NCI-H82 treated with DMSO at 0.1 percent for 48 hours (cell line): ENCODE results near the gene KCNIP3.
"Not testable (repeated sequence)": the region's sequence is repeated elsewhere in the genome, so short reads cannot be mapped to it uniquely, and the experiment has no call there.

Source experiments
- DNase-seq: peaks from one replicate; lab custom pipeline; 2025; ENCODE audit not compliant: unreplicated experiment; lab: John Stamatoyannopoulos, UW

KCNIP3 gene

DNA sequence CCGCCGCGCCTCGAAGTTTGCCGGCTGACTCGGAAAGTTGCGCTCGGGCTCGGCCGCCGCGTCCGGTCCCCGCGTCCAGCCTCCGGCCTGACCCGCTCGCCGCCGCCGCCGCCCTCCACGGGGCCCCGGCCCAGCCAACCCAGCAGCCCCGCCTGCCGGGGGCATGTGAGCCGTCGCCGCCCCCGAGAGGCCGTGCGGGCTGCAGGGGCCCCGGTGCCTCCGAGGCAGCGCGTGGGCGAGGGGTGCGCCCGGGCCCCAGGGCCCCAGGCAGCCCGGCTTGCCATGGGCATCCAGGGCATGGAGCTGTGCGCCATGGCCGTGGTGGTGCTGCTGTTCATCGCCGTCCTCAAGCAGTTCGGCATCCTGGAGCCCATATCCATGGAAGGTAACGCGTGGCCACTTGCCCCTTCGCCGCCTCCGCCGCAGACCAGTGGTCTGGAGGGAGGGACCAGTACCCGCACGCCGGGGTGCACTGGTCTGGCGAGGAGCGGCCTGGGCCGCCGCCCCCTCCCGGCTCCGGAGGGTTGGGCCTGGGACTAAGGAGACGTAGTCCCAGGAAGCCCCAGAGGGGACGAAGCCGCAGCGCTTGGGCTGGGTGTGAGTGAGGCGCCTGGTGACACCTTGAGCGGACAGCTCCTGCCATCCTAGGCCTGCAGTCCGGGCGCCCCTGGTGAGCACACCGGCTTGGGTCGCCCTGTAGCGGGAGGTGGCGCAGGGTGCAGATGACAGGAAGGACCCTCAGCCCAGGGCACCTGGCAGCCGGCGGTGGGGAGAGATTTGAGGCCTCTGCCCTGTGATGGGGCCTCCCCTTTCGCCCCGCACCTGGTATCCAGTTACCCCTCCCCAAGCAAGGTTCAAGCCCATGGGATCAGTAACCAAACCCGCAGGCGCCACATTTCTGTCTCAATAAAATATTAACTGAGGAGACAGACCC lies 49.9 kb downstream of the KCNIP3 start:
- DNase-seq, result no peak

- DNase-seq, result no peak
Measured at GRCh38 chr2:95347681-95348608, 50.8 kb downstream of the KCNIP3 start.

DNA sequence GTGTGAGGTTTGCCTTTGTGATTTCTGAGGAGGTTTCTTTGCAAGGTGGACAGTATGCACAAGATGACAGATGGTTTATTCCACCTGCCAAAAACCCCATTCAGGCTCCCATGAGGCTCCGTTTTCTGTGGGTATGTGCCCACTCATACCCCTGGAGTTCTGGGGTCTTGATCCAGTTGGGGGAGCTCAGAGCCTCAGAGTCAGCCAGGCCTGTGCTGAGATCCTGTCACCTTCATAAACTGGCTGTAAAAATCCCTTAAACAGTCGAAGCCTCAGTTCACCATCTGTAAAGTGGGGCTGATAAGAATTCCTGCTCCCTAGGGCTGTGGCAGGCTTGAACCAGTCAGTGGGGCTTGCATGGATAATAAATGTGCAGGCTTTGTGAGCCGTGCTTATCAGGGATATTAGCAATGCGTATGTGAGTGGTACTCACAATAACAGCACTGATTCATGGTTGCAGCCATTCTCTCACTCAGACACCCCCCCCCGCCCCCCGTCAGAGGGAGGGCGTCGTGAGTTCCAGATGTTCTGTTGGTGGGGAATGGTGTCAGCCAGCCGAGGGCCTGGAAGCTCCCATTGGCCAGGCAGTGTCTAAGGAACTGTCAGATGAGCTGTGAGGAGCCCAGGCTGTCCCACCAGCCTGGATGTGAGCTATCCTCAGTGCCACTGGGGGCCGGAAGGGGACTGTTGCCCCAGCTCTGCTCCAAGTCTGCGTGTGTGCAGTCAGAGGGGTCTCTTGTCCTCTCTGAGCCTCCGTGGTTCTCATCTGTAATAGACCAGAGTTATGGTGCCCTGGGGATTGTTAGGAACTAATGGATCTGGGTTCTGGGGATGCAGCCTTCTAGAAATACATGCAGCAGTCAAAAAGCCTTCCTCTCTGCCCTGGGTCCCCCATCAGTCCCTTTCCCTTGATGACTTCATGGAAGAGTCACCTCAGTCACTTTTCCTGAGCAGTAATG lies 51.7 kb downstream of the KCNIP3 start:
- no peak for DNase-seq

GRCh38 chr2:95349568-95350322 lies 52.6 kb downstream of the KCNIP3 start:
- DNase-seq, result no peak

DNA sequence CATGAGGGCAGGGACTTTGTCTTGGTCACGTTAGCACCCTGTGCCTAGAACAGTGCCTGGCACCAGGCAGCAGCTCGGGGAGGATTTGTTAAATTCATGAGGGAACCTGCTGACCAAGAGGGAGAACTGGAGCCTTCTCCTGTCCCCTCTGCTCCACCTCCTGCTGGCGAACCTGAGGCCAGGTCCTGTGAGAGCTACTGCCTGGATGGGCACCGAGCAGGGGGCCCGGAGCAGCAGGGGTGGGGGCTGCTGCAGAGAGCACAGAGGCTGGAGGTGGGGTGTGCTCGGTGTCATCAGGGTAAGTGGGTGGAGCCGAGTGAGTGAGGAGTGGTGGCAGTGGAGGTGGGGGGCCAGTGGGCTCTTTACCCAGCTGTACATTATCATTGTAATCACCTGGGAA lies 53.2 kb downstream of the KCNIP3 start:
- DNase-seq, result no peak

DNA sequence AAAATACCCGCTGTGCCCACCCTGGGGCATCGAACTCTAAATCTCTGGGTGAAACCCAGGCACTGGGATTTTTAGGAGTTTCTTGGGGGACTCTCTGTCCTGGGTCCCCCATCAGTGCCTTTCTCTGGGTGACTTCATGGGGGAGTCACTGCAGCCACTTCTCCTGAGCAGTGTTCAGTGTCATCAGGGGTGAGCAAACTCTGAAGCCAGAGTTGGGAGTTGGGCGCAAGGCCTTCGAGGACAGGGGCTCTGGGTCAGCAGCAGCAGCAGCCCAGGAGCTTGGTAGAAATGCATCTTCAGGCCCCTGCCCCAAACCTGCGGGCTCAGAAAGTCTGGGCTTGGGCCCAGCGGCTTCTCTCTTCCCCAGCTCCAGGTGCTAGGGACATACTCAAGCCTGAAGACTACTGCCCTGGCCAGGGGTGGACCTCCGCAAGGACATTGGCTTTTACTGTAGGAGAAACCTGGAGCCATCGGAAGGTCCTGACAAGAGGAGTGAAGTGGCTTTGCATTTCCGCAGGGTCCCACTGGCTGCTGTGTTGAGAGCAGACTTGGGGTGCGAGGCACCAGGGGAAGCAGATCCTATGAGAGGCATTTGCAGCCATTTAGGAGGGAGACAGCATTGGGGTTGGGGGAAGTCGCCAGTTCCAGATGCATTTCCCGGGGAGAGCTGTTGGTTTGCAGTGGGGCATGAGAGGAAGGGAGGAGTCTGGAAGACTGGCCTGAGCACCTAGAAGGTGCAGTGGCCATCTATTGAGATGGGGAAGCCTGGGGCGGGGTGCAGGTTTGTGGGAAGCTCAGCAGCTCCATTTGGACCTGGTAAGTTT lies 53.8 kb downstream of the KCNIP3 start:
- no peak for DNase-seq

- no peak for DNase-seq
Measured at GRCh38 chr2:95351598-95351915, 54.4 kb downstream of the KCNIP3 start.

- no peak for DNase-seq
Measured at GRCh38 chr2:95352310-95353054, 55.3 kb downstream of the KCNIP3 start.

- DNase-seq, result no peak
Measured at GRCh38 chr2:95353055-95353575, 56.0 kb downstream of the KCNIP3 start.

DNA sequence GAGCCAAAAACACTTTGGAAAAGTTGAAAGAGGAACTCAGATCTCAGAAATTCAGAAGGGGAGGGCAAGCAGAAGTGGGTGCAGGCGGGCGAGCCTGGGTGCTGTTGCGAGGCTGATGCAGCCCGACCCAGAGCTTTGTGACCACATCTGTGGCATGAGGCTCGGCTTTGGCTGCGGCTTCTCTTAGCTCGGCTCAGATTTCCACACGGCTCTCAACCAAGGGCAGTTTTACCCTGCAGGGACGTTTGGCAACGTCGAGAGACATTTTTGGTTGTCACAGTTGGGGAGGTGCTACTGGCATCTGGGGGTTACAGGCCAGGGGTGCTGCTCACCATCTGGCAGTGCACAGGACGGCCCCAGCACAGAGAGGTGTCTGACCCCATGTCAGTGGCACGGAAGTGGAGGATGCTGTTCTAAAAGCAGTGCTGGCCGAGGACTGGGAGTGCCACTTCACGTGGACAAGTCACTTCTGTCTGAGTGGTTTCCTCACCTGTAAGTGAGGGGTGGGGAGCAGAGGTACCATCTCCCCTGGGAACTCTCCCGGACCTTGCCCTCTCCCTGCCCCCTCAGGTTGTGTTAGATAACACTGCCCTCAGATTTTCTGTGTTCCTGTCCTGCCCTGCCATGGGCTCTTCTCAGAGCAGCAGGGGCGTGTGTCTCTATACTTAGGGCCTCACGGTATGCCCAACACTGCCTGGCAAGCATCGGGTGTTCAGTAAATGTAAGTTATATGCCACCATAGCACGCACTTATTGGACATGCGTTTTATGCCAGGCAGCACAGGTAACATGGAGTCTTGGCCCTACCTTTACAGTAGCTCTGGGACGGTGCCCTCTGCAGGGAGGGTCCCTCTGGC lies 56.7 kb downstream of the KCNIP3 start:
- no peak for DNase-seq

- DNase-seq, result no peak
Measured at GRCh38 chr2:95354469-95354901, 57.3 kb downstream of the KCNIP3 start.

- no peak for DNase-seq
Measured at GRCh38 chr2:95354925-95355324, 57.8 kb downstream of the KCNIP3 start.

GRCh38 chr2:95355486-95355885 lies 58.3 kb downstream of the KCNIP3 start:
- not testable (repeated sequence) for DNase-seq

DNA sequence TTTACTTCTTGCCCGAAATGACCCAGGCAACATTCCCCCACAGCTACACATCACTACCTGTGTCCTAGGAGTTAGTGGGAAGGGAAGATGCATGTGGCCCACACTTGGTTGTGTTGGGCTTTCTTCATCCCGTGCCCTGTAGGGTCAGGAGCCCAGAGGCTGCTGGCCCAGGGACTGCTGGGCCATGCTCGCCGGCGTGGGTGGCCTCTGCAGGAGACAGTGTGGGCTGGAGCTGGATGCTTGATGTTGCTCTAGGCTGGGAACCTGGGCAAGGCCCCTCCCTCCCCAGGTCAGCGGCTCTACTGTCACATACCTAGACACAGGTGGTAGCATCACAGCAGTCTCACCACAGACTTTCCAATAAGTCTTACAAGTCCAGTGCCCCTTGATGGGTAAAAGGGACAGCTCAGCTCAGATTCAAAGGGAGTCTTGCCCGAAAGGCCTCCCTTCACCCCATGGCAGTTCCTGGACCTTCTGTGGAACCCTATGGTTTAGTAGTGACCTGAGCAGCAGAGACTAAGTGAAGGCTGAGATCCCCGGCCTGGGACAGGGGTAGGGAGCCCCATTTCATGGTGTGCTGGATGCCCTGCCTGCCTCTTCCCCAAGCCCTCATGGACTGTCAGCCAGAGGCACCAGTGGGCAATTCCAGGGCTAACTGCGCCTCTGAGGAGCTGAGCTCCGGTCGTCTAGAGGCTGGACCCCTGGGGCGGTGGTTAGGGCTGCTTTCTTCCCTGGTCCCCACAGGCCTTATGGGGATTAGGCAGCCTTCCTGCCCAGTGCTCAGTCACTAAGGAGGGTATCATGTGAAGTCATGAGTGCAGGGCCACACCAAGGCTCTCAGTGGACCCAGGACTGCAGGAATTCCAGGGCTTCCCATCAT lies 59.9 kb downstream of the KCNIP3 start:
- DNase-seq, result no peak

- DNase-seq, result no peak
Measured at GRCh38 chr2:95357717-95358280, 60.7 kb downstream of the KCNIP3 start.

- DNase-seq, result no peak
Measured at GRCh38 chr2:95359031-95359430, 61.9 kb downstream of the KCNIP3 start.
